Naive B cell (primary cell): Measurements from ENCODE around the gene CDO1. TPM values are rescaled to one million over a fixed set of nuclear protein-coding genes. Genes with fewer than 3 reads are reported as not detected.

Source experiments
- ATAC-seq, 2 donors: fragments of 150-1000 bp; cut with Tn5 transposase; 2 replicates each; pipeline ENCODE4 v1.10.0; 2021; ENCODE audit warnings: low read depth in 2 of 2, mild to moderate bottlenecking in 2 of 2, moderate library complexity in 2 of 2
- DNase-seq: peaks from one replicate; pipeline ENCODE4 v3.0.0; 2022
- H3K27ac Mint-ChIP-seq, 6 donors: one replicate each; pipeline ENCODE4 v1.8.0; 2020 to 2022; ENCODE audit warnings: mild to moderate bottlenecking in 6 of 6, mixed read lengths in 6 of 6, moderate library complexity in 5 of 6, inconsistent platforms in 2 of 6
- H3K27me3 Mint-ChIP-seq, 3 donors: one replicate each; pipeline ENCODE4 v1.8.0; 2021 to 2022; ENCODE audit warnings: mixed read lengths in 3 of 3, mild to moderate bottlenecking in 1 of 3
- H3K36me3 Mint-ChIP-seq, 2 donors: one replicate each; pipeline ENCODE4 v1.8.0; 2020 to 2022; ENCODE audit warnings: mixed read lengths in 2 of 2, inconsistent platforms in 1 of 2, mild to moderate bottlenecking in 1 of 2
- H3K4me1 Mint-ChIP-seq, 3 donors: one replicate each; pipeline ENCODE4 v1.8.0; 2020 to 2022; ENCODE audit warnings: mixed read lengths in 3 of 3, inconsistent platforms in 1 of 3, mild to moderate bottlenecking in 1 of 3, moderate library complexity in 1 of 3
- H3K4me3 Mint-ChIP-seq, 8 donors: one replicate each; pipeline ENCODE4 v1.8.0; 2020 to 2022; ENCODE audit warnings: mild to moderate bottlenecking in 8 of 8, mixed read lengths in 8 of 8, moderate library complexity in 8 of 8, inconsistent platforms in 2 of 8
- H3K9me3 Mint-ChIP-seq, 7 donors: one replicate each; pipeline ENCODE4 v1.8.0; 2020 to 2022; ENCODE audit warnings: mixed read lengths in 7 of 7, mild to moderate bottlenecking in 5 of 7, inconsistent platforms in 2 of 7, moderate library complexity in 1 of 7
- polyA plus RNA-seq, 6 donors: library from polyadenylated mRNA; unstranded; fragments of 300-500 nt; fragmentation: Illumina TruSeq; gene quantifications; one replicate each; pipeline ENCODE4 v1.2.3, GENCODE V29; 2021; ENCODE audit warnings: low read depth in 6 of 6

The CDO1 gene
- polyA plus RNA-seq, 6 donors from 2014 or later = 0.16 TPM; not detected in 5

DNA sequence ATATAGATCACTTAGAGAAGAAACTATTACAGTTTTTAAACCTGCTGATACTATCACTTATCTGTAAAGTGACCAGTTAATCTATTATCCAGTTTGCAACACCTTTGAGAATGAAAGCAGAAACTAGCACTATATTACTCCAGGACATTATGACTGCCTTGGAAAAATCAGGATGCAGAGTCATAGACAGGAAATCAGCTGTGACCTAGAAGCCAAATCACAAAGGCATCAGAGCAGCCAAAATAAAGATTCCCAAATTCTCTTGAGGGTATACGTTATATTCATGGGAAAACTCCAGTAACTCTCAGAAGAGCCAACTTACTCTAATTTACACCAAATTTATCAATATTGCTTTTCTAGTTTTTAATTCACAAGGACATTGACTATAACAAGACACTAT lies 49.9 kb downstream of the CDO1 start:
- no peak for DNase-seq
- Mint-ChIP-seq H3K36me3 (no peaks in the 10 kb centered on the region), H3K9me3 (peaks cover 0 to 24% (median 6%) of the 10 kb centered on the region in 7 donors), H3K4me1 (peaks cover 0 to 5% (median 0%) of the 10 kb centered on the region in 3 donors), H3K27me3 (peaks cover 17 to 28% (median 28%) of the 10 kb centered on the region in 3 donors), H3K4me3 (no peak overlapping the region), H3K27ac (no peak overlapping the region)
- ATAC-seq = no peak

DNA sequence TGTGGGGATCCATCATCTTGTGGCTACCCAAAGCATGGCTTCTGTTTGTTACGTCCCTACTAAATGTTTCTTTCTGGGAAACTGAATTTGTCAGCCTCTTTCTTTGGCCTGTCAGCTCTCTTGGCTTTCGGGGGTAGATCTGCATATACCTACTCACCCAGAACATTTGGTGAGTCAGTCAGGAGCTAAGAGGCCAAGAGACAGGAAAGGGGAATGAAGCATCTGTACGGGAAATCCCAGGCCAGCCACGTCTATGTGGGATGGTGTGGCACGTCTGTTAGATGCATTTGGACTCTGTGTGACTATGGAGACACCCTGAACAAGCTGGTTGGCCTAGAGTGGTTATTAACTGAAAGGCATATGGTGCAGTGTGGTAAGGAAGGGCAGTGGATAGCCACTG lies 58.1 kb downstream of the CDO1 start:
- peaks cover 17 to 36% (median 23%) of the 10 kb centered on the region in 3 donors for H3K27me3 Mint-ChIP-seq
- no peaks in the 10 kb centered on the region for H3K4me1 Mint-ChIP-seq
- peaks cover 0 to 9% (median 3%) of the 10 kb centered on the region in 7 donors for H3K9me3 Mint-ChIP-seq
- no peak for DNase-seq
- ATAC-seq = no peak
- no peak overlapping the region for H3K27ac Mint-ChIP-seq
- no peak overlapping the region for H3K4me3 Mint-ChIP-seq
- peaks cover 0 to 4% of the 10 kb centered on the region in 2 donors for H3K36me3 Mint-ChIP-seq

GRCh38 chr5:115755675-115756074 lies 60.8 kb downstream of the CDO1 start:
- Mint-ChIP-seq H3K4me3 (no peak overlapping the region), H3K27ac (no peak overlapping the region), H3K27me3 (peaks cover 10 to 30% (median 26%) of the 10 kb centered on the region in 3 donors), H3K4me1 (no peaks in the 10 kb centered on the region), H3K9me3 (peaks cover 0 to 3% (median 0%) of the 10 kb centered on the region in 7 donors), H3K36me3 (peaks cover 0 to 4% of the 10 kb centered on the region in 2 donors)
- DNase-seq = no peak
- ATAC-seq = no peak

Other genes with a start within 250 kb of the CDO1 start
- gene TICAM2, start 214.2 kb downstream of the CDO1 start, polyA plus RNA-seq = 1 to 10 TPM in 3 of 6 donors, under 1 TPM in 2, not detected in 1; 0.89 to 2.3 (median 1.3) TPM
- 10 to 100 TPM; 15.6 to 43.4 (median 27.8) TPM for gene TMED7, start 190.6 kb downstream of the CDO1 start, polyA plus RNA-seq
- 100 to 1,000 TPM; 107 to 181 (median 139) TPM for gene ATG12, start 24.9 kb upstream of the CDO1 start, polyA plus RNA-seq
- 100 to 1,000 TPM in 1 of 6 donors, 10 to 100 TPM in 5; 57.5 to 102 (median 68.4) TPM for gene AP3S1, start 25.3 kb upstream of the CDO1 start, polyA plus RNA-seq
- gene LVRN, start 145.8 kb upstream of the CDO1 start, polyA plus RNA-seq = not detected
- not detected for gene ARL14EPL, start 215.8 kb upstream of the CDO1 start, polyA plus RNA-seq